ENCODE measurements around the gene SEMA4B.

DNA sequence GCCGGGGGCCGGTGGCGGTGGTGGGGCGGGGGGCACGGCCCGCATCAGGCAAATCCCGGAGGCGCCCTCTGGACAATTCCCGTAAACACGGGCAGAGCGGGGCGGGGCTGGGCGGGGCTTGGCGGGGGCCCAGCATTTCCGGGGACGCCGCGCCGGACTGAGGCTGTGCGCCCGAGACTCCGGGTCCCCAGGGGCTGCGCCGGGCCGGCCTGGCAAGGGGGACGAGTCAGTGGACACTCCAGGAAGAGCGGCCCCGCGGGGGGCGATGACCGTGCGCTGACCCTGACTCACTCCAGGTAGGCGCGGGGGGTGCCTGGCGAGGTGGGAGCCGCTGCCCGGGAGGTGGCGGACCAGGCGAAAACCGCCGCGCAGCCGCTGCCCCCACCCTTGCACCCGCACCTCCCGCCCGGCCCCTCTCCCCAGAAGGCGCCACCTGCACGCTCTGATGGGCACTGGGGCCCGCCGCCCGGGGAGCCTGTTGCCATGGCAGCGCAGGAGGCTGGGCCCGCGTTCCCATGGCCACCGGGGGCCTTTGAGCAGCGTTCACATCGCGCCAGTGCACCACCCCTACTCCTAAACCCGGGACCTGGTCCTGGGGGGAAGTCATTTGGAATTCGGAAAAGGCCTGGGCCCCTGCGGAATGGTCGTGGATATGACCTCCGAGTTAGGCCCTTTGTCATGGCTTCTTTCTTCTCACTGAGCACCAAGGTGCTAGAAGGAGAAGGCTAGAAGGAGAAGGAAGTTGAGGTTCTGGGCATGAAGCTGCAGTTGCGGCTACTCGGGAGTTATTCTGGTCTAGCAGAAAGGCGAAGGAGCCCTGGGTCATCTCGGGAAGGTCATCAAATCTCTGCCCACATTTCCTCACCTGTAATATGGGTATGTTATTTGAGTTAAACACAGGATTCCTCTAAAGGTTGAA is 16.1 kb upstream of the SEMA4B start:
- TF ChIP-seq, protein P1, sequence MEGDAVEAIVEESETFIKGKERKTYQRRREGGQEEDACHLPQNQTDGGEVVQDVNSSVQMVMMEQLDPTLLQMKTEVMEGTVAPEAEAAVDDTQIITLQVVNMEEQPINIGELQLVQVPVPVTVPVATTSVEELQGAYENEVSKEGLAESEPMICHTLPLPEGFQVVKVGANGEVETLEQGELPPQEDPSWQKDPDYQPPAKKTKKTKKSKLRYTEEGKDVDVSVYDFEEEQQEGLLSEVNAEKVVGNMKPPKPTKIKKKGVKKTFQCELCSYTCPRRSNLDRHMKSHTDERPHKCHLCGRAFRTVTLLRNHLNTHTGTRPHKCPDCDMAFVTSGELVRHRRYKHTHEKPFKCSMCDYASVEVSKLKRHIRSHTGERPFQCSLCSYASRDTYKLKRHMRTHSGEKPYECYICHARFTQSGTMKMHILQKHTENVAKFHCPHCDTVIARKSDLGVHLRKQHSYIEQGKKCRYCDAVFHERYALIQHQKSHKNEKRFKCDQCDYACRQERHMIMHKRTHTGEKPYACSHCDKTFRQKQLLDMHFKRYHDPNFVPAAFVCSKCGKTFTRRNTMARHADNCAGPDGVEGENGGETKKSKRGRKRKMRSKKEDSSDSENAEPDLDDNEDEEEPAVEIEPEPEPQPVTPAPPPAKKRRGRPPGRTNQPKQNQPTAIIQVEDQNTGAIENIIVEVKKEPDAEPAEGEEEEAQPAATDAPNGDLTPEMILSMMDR (IDR thresholded peaks at IDR 0.05) = no peak
- TF ChIP-seq EZH2 (IDR thresholded peaks at IDR 0.05; ENCODE audit: borderline replicate concordance, insufficient read depth, low read depth, low read length, poor library complexity, severe bottlenecking) = no peak
